Activated CD4-positive, alpha-beta T cell treated with anti-CD3 and anti-CD28 coated beads, Interleukin-2, amount 50 U/mL, for 48 hours (primary cell): ENCODE measurements around the gene PPM1L.
A peak's percentile ranks its signal among the peaks of the same experiment; 100 is the strongest.
"Not testable (repeated sequence)": the region's sequence is repeated elsewhere in the genome, so short reads cannot be mapped to it uniquely, and the experiment has no call there.

ENCODE experiments used
- DNase-seq, 2 experiments: peaks; one replicate each; pipeline ENCODE4 v3.0.0-alpha.2; 2020

PPM1L gene

DNA sequence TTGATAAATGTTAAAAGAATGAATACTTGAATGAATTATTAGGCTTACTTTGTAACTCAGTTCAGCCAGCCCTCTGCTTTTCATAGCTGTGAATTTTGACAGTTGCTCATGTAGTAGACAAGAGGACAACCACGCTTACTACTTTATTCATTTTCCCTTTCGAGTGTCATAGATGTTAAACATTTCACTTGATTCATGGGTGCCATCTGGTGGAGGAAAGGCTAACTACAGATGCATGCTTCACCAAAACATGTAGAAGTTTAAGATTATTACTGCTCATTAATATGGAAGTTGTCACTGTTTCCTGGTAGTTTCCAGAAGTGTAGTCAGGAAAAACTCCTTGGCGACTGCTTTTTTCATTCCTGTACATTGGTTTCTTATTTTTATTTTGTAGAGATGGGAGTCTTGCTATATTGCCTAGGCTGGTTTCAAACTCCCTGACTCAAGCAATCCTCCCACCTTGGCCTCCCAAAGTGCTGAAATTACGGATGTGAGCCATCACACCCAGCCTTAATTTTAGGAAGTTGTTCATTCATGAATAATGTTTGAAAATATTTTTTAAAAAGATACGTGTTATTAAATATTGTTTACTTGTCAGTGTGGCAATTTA is 186.0 kb downstream of the PPM1L start:
- DNase-seq, result peak; percentile 75 to 78

- DNase-seq, result no peak
Measured at GRCh38 chr3:160943996-160944395, 188.0 kb downstream of the PPM1L start.

- DNase-seq, result no peak
Measured at GRCh38 chr3:160945336-160945735, 189.3 kb downstream of the PPM1L start.

DNA sequence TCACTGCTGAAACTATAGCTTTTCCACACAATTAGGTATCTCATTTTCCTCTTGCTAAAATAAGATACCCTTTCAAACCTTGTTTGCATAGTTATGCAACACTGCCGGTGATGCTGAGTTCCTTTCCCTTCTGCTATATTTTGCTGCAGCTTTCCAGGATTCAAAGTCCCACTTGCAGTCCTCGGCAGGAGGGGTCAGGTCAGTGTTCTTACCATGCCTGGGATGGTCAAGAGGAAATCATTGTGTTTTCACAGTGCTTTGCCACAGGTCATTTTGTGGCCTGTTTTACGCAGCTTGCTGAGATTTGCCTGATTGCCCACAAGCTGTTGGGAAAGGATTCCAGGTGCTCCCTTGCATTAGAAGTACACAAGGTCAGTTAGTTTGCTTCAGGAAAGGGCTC is 192.2 kb downstream of the PPM1L start:
- no peak for DNase-seq

GRCh38 chr3:160949460-160949859 is 193.4 kb downstream of the PPM1L start:
- no peak for DNase-seq

- DNase-seq, result no peak
Measured at GRCh38 chr3:160950542-160950941, 194.5 kb downstream of the PPM1L start.

- DNase-seq, result no peak
Measured at GRCh38 chr3:160950954-160951353, 194.9 kb downstream of the PPM1L start.

GRCh38 chr3:160951642-160952487 is 195.8 kb downstream of the PPM1L start:
- DNase-seq, result no peak

DNA sequence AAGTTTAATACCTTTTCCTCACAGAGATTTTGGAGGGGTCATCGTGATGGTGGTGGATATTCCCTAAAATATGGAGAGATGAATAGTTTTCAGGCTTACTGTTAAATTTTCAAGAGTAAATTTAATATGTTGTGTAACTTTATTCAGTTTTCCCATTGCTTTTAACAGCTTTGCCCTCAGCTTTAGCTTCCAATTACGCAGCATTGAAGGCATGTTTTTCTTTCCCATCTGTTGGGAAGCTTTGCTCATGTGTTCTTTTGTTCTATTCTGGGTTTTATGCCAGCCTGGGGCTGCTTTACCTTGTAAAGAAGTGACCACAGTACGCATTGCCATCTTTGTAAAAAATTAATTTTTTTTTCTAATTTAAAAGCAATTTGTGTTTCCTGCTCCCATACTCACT is 197.7 kb downstream of the PPM1L start:
- DNase-seq, result no peak

DNA sequence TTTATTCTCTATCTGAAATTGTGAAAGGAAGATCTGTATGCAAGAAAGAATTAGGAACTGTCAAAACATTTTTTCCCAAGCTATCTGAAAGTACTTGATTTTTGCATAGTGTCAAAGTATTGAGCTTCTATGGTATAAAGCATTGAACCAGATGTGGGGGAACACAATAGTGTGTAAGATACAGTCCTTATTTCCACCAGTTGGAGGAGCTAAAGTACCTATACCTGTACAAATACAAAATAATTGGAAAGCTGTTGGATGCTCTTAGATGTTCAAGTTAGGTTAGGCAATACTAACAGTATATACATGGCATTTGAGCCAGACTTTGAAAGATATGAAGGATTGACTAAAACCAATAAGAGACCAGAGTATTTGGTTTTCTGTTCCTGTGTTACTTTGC is 200.8 kb downstream of the PPM1L start:
- no peak for DNase-seq

- no peak for DNase-seq
Measured at GRCh38 chr3:160960568-160960967, 204.5 kb downstream of the PPM1L start.

- DNase-seq, result no peak
Measured at GRCh38 chr3:160963949-160964348, 207.9 kb downstream of the PPM1L start.

GRCh38 chr3:160968761-160969160 is 212.7 kb downstream of the PPM1L start:
- no peak for DNase-seq

DNA sequence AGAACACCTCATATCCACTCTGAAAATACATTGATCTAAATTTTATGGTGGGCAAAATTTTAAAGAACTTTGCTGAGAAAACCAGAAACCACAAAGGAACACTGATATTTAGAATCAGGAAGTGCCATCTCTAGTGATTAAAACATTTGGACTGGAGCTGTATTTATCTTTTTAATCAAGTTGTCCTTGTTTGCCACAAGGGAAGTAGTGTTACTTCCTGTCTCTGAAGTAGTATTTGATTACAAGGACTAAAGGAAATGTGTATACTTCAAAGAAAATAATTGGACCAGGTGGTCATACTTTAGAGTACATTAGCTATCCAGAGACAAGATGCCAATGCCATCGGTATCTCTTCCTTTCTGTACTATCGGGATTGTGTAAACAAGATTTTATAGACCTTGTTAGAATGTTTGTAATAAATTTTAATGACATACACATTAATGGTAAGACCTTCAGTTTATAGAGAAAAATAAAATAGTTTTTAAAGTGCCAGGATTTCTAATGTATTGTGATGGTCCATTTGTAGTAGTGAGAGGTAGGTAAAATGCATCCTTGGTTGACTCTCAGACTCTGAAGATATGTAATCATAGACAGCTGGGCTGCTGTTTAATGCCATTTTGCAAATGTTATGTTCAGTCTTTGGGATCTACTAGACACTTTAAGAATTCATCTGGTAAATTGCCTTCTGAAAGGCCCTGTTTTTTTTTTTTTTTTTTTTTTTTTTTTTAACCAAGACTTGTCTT is 217.2 kb downstream of the PPM1L start:
- DNase-seq, result no peak

GRCh38 chr3:160977773-160978172 is 221.7 kb downstream of the PPM1L start:
- no peak for DNase-seq

DNA sequence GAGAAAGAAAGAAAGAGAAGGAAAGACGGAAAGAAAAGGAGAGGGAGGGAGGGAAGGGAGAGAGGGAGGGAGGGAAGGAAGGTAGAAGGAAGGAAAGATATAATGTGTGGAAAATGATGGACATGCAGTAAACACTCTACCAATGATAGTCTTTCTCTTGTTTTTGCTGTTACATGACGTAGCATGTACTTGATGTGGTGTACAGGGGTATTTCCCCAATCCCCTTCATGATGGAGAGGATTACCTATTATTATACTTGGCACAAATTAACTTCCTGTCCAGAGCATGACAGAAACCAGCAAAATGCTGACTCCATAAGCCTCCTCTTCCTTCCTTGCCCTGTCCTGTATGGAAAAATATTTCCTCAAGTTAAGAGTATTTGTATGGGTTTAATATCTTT is 224.7 kb downstream of the PPM1L start:
- no peak for DNase-seq

DNA sequence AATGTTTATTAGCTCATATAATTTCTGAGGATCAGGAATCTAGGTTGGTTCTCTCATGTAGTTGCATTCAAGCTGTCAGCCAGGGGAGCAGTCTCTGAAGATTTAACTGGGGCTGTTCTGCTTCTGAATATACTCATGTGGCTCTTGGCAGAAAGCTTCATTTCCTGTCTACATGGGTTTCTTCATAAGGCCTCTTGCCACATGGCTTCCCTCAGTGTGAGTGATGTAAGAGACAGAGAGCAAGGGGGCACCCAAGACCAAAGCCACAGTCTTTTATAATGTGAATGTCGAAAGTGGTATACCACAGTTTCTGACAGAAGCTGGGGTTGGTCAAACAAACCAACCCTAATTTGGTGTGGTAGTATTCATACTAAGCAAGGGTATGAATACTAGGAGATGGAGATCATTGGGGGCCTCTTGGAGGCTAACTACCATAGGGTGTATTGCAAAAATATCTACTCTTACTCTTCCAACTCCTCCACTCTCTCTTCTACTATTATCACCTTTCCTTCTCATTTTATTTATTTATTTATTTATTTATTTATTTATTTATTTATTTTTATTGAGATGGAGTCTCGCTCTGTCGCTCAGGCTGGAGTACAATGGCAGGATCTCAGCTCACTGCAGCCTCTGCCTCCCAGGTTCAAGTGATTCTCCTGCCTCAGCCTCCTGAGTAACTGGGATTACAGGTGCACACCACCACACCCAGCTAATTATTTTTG is 225.3 kb downstream of the PPM1L start:
- DNase-seq, result peak in 1 of 2 experiments; percentile 3

- DNase-seq, result no peak
Measured at GRCh38 chr3:160982491-160982890, 226.5 kb downstream of the PPM1L start.

DNA sequence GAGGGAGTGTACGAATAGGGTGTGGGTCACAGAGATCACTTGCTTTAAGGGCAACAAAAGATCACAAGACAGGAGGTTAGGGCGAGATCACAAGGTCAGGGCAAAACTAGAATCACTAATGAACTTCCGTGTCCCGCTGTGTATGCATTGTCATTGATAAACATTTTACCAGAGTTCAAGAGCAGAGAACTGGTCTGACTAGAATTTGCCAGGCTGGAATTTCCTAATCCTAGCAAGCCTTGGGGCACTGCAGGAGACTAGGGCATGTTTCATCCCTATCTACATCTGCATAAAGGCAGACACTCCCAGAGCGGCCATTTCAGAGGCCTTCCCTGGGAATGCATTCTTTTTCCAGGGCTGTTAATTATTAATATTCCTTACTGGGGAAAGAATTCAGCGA is 227.9 kb downstream of the PPM1L start:
- not testable (repeated sequence) for DNase-seq

GRCh38 chr3:160986069-160986468 is 230.0 kb downstream of the PPM1L start:
- no peak for DNase-seq

GRCh38 chr3:160987982-160988964 is 232.2 kb downstream of the PPM1L start:
- no peak for DNase-seq

GRCh38 chr3:160990446-160990845 is 234.4 kb downstream of the PPM1L start:
- DNase-seq, result no peak
